Mononuclear cell (primary cell): ENCODE measurements around the gene PTPN7. TPM values are rescaled to one million over a fixed set of nuclear protein-coding genes. Genes with fewer than 3 reads are reported as not detected.
"Not testable (repeated sequence)": the region's sequence is repeated elsewhere in the genome, so short reads cannot be mapped to it uniquely, and the experiment has no call there.

Experiments
- H3K27me3 ChIP-seq: 2 replicates; pipeline ENCODE4 v1.6.0; 2011; ENCODE audit warnings: low read length, control low read depth; ENCODE audit not compliant: insufficient read depth
- H3K4me1 ChIP-seq: 2 replicates; pipeline ENCODE4 v1.5.1; 2011; ENCODE audit warnings: mild to moderate bottlenecking, low read length, control low read depth; ENCODE audit not compliant: insufficient read depth
- H3K4me3 ChIP-seq: 2 replicates; pipeline ENCODE4 v1.5.1; 2011; ENCODE audit warnings: mild to moderate bottlenecking, low read length, moderate library complexity
- H3K9me3 ChIP-seq: 2 replicates; pipeline ENCODE4 v1.5.1; 2011; ENCODE audit warnings: low read depth, mild to moderate bottlenecking, control low read depth, low read length
- total RNA-seq: library from RNA; depleted of rRNA; stranded (reverse); fragments of >200 nt; gene quantifications from one replicate; pipeline ENCODE4 v1.2.3, GENCODE V29; 2012

Gene PTPN7
- total RNA-seq, 1 donor, result 51.7 TPM

GRCh38 chr1:202154148-202154765 is 6.1 kb downstream of the PTPN7 start:
- H3K27me3 ChIP-seq, result no peaks in the 10 kb centered on the region
- no peaks in the 10 kb centered on the region for H3K9me3 ChIP-seq
- peaks cover 47% of the 10 kb centered on the region for H3K4me1 ChIP-seq
- no peak overlapping the region for H3K4me3 ChIP-seq

DNA sequence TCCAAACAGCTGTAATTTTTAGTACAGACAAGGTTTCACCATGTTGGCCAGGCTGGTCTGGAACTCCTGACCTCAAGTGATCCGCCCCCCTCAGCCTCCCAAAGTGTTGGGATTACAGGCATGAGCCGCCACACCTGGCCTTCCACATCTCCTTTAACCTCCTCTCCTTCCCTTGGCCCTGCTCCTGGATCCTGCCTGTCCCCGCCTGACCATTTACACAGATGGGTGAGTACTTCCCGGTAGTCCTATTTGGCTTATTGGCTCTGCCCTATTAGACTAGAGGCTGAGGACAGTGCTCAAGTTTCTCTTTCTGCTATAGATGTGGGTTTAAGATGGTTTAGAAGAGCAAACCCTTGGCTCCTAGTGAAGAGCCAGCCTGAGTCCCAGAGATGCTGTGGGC is 7.1 kb downstream of the PTPN7 start:
- no peaks in the 10 kb centered on the region for H3K27me3 ChIP-seq
- no peaks in the 10 kb centered on the region for H3K9me3 ChIP-seq
- peaks cover 37% of the 10 kb centered on the region for H3K4me1 ChIP-seq
- H3K4me3 ChIP-seq, result no peak overlapping the region

- Histone ChIP-seq H3K27me3 (no peaks in the 10 kb centered on the region), H3K4me1 (peaks cover 28% of the 10 kb centered on the region), H3K9me3 (no peaks in the 10 kb centered on the region), H3K4me3 (no peak overlapping the region)
Measured at GRCh38 chr1:202152399-202152798, 8.0 kb downstream of the PTPN7 start.

- Histone ChIP-seq H3K4me1 (peaks cover 17% of the 10 kb centered on the region), H3K9me3 (no peaks in the 10 kb centered on the region), H3K27me3 (no peaks in the 10 kb centered on the region), H3K4me3 (no peak overlapping the region)
Measured at GRCh38 chr1:202151045-202151444, 9.4 kb downstream of the PTPN7 start.

DNA sequence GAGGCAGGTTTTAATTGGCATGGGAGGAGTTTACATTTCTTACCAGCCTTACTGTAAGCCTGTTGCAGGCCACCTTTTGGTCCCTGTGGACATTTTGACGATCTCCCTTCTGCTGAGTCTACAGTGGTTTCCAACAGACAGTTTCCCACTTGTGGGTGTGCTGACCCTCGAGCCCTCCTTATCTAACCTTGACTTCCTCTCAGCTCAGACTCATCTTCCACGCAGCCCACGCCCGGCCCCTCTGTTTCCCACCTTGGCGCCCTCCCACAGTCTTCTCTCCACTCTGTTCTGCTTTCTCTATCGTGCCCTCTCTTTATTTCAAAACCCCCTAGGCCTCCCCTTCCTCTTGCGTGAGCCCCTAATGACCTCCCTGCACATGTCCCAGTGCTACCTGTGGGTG is 9.8 kb downstream of the PTPN7 start:
- Histone ChIP-seq H3K9me3 (no peaks in the 10 kb centered on the region), H3K27me3 (no peaks in the 10 kb centered on the region), H3K4me1 (peaks cover 17% of the 10 kb centered on the region), H3K4me3 (no peak overlapping the region)

- no peaks in the 10 kb centered on the region for H3K9me3 ChIP-seq
- no peak overlapping the region for H3K4me3 ChIP-seq
- peaks cover 17% of the 10 kb centered on the region for H3K4me1 ChIP-seq
- no peaks in the 10 kb centered on the region for H3K27me3 ChIP-seq
Measured at GRCh38 chr1:202150187-202150586, 10.2 kb downstream of the PTPN7 start.

DNA sequence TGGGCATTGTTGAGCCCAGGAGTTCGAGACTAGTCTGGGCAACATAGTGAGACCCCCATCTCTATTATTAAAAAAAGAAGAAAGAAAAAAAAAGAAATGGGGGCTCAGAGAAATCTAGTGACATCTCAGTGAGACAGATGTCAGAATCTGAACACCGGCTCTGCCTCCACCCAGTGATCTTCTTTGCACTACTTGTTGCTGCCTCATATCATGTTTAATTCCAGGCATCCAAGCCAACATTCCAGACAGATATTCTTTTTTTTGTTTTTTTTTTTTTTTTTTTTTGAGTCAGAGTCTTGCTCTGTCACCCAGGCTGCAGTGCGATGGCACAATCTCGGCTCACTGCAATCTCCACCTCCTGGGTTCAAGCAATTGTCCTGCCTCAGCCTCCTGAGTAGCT is 10.8 kb downstream of the PTPN7 start:
- Histone ChIP-seq H3K4me1 (peaks cover 15% of the 10 kb centered on the region), H3K9me3 (no peaks in the 10 kb centered on the region), H3K27me3 (no peaks in the 10 kb centered on the region), H3K4me3 (no peak overlapping the region)

GRCh38 chr1:202148391-202148790 is 12.0 kb downstream of the PTPN7 start:
- no peaks in the 10 kb centered on the region for H3K9me3 ChIP-seq
- H3K4me3 ChIP-seq, result no peak overlapping the region
- no peaks in the 10 kb centered on the region for H3K27me3 ChIP-seq
- peaks cover 15% of the 10 kb centered on the region for H3K4me1 ChIP-seq

DNA sequence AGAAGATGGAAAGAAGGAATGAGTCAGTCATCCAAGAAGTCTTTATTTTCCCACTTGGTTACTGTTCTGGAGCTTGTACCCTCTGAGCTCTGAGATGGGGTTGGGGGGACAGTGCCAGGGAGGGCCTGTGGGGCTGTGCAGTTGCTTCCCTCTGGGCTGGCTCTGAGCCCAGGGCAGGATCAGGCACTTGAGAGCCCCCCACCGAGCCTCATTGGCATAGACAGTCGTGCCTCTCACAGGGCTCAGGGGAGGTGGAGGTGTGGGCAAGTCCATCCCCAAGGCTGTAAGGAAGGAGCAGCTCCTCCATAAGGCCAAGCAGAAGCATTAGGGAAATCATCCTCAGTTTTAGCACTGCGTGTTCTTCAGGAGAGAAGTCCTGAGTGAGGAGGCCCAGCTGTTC is 13.4 kb downstream of the PTPN7 start:
- Histone ChIP-seq H3K4me3 (no peak overlapping the region), H3K9me3 (no peaks in the 10 kb centered on the region), H3K4me1 (peaks cover 29% of the 10 kb centered on the region), H3K27me3 (no peaks in the 10 kb centered on the region)

DNA sequence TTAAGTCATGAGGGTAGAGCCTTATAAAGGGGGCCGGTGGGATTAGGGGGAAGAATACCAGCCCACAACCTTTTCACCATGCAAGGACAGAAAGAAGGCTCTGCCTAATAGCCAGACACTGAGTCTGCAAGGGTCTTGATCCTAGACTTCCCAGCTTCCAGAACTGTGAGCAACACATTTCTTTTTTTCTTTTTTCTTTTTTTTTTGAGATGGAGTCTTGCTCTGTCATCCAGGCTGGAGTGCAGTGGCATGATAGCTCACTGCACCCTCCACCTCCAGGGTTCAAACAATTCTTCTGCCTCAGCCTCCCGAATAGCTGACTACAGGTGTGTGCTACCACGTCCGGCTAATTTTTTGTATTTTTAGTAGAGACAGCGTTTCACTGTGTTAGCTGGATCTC is 14.1 kb downstream of the PTPN7 start:
- H3K4me3 ChIP-seq, result no peak overlapping the region
- H3K9me3 ChIP-seq, result no peaks in the 10 kb centered on the region
- no peaks in the 10 kb centered on the region for H3K27me3 ChIP-seq
- H3K4me1 ChIP-seq, result peaks cover 33% of the 10 kb centered on the region

DNA sequence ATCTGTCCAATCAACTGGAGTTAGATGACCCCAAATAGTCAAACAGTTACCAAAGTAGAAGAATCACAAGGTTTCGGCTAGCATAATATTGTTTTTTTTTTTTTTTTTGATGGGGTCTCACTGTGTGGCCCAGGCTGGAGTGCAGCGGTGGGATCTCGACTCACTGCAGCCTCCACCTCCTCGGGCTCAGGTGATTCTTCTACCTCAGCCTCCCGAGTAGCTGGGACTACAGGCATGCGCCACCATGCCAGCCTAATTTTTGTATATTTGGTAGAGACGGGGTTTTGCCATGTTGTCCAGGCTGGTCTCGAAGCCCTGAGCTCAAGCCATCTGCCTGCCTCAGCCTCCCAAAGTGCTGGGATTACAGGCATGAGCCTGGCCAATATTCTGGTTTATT is 14.7 kb downstream of the PTPN7 start:
- H3K4me3 ChIP-seq, H3K27me3 ChIP-seq, H3K9me3 ChIP-seq: not testable (repeated sequence)
- peaks cover 36% of the 10 kb centered on the region for H3K4me1 ChIP-seq

DNA sequence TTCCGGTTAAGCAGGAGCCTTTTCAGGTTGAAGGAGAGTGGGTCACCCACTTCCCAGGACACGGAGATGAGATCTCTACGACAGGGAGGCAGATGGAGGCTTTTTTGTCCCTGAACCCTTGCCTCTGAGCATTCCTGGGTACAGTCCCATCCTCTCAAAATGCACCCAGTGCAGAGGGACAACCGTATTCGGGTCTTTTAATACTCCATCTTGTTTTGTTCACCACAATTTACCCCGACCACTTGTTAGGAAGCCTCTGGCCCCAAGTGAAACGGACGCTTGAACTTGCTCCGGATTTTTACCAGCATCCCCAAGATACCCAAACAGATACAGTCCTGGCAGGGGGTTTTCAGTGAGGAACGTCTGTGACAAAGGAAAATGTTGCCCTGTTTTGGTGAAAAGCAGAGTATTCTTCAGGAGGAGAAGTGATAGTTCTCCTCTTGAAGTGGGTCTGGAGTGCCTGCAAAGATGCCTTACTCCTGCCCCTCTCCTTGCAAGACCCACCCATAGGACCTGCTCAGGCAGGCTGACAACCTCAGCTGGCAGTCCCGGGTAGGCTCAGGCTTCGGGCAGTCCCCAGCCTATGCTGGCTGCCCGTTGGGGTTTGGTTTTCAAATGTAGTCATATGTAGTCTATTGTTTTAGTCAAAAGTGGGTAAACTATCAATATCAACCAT is 15.2 kb downstream of the PTPN7 start:
- H3K4me3 ChIP-seq, result peak overlapping the region; percentile 96
- H3K4me1 ChIP-seq, result peaks cover 42% of the 10 kb centered on the region
- no peaks in the 10 kb centered on the region for H3K27me3 ChIP-seq
- no peaks in the 10 kb centered on the region for H3K9me3 ChIP-seq

GRCh38 chr1:202144402-202145067 is 15.9 kb downstream of the PTPN7 start, which contains the start of gene ARL8A:
Gene ARL8A (minus strand): TSS chr1:202144737. CDS start chr1:202144572, 165 bp downstream.
- Histone ChIP-seq H3K4me3 (peak within 1 kb of the TSS; percentile 96), H3K27me3 (no peaks in the 10 kb centered on the region), H3K4me1 (peaks cover 46% of the 10 kb centered on the region)

GRCh38 chr1:202143768-202144401 is 16.5 kb downstream of the PTPN7 start:
- Histone ChIP-seq H3K4me3 (peak overlapping the region; percentile 96), H3K9me3 (no peaks in the 10 kb centered on the region), H3K4me1 (peaks cover 46% of the 10 kb centered on the region), H3K27me3 (no peaks in the 10 kb centered on the region)

More at GRCh38 chr1:202144402-202145067, 15.9 kb downstream of the PTPN7 start, which contains the start of gene ARL8A:
- H3K9me3 ChIP-seq, result no peaks in the 10 kb centered on the region
